GM04504 (cell line): ENCODE measurements around the gene MPRIP.

Experiments used
- DNase-seq: peaks from one replicate; pipeline ENCODE4 v3.0.0-alpha.2; 2012; ENCODE audit warnings: low read depth

Gene MPRIP

GRCh38 chr17:17050346-17051345, 8.4 kb downstream of the MPRIP start:
- no peak for DNase-seq

- no peak for DNase-seq
These were observed 9.1 kb downstream of the MPRIP start for GRCh38 chr17:17051380-17051779.

- no peak for DNase-seq
These were observed 9.7 kb downstream of the MPRIP start for GRCh38 chr17:17051791-17052461.

- no peak for DNase-seq
These were observed 10.4 kb downstream of the MPRIP start for GRCh38 chr17:17052462-17053221.

- no peak for DNase-seq
These were observed 11.5 kb downstream of the MPRIP start for GRCh38 chr17:17053446-17054379.

- DNase-seq: no peak
These were observed 12.4 kb downstream of the MPRIP start for GRCh38 chr17:17054636-17055035.

- no peak for DNase-seq
These were observed 13.3 kb downstream of the MPRIP start for GRCh38 chr17:17055286-17056155.

GRCh38 chr17:17056156-17056539, 13.9 kb downstream of the MPRIP start:
- no peak for DNase-seq

GRCh38 chr17:17057057-17057551, 14.8 kb downstream of the MPRIP start:
- no peak for DNase-seq

GRCh38 chr17:17058304-17058703, 16.0 kb downstream of the MPRIP start:
- no peak for DNase-seq

- DNase-seq: no peak
These were observed 17.1 kb downstream of the MPRIP start for GRCh38 chr17:17059301-17059890.

GRCh38 chr17:17060001-17060922, 18.0 kb downstream of the MPRIP start:
- no peak for DNase-seq

- no peak for DNase-seq
These were observed 18.7 kb downstream of the MPRIP start for GRCh38 chr17:17060930-17061329.

- no peak for DNase-seq
These were observed 19.3 kb downstream of the MPRIP start for GRCh38 chr17:17061516-17061915.

- DNase-seq: no peak
These were observed 20.1 kb downstream of the MPRIP start for GRCh38 chr17:17062356-17062755.

GRCh38 chr17:17062866-17063265, 20.6 kb downstream of the MPRIP start:
- DNase-seq: no peak

GRCh38 chr17:17063546-17064122, 21.4 kb downstream of the MPRIP start:
- no peak for DNase-seq

GRCh38 chr17:17064322-17064721, 22.1 kb downstream of the MPRIP start:
- DNase-seq: no peak
